Measurements from ENCODE around the gene TOLLIP.

TOLLIP gene

DNA sequence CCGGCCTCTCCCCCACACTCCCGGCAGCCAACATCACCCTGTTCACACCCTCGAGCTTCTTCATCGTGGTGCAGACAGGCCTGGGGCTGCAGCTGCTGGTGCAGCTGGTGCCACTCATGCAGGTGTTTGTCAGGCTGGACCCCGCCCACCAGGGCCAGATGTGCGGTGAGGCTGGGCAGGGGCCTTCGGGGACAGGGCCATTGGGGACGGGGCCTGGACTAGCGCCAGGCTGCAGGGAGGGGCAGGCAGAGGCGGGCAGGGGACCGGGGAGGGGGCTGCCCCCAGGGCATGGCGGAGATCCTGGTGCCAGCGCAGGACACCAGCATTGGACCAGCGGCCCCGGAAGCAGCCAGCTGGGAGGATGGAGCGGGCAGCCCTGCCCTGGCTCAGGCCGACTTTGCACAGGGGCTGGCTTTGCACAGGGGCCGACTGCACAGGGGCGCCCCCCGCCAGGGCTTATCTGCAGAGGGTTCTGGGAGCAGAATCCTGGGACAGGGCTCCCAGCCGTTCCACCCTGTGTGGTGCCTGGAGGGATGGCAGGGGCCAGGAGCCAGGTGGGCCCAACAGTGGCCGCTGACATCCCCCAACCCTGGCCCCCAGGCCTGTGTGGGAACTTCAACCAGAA lies 77.9 kb downstream of the TOLLIP start:
- DNase-seq (ENCODE audit: low spot score), result no peak

DNA sequence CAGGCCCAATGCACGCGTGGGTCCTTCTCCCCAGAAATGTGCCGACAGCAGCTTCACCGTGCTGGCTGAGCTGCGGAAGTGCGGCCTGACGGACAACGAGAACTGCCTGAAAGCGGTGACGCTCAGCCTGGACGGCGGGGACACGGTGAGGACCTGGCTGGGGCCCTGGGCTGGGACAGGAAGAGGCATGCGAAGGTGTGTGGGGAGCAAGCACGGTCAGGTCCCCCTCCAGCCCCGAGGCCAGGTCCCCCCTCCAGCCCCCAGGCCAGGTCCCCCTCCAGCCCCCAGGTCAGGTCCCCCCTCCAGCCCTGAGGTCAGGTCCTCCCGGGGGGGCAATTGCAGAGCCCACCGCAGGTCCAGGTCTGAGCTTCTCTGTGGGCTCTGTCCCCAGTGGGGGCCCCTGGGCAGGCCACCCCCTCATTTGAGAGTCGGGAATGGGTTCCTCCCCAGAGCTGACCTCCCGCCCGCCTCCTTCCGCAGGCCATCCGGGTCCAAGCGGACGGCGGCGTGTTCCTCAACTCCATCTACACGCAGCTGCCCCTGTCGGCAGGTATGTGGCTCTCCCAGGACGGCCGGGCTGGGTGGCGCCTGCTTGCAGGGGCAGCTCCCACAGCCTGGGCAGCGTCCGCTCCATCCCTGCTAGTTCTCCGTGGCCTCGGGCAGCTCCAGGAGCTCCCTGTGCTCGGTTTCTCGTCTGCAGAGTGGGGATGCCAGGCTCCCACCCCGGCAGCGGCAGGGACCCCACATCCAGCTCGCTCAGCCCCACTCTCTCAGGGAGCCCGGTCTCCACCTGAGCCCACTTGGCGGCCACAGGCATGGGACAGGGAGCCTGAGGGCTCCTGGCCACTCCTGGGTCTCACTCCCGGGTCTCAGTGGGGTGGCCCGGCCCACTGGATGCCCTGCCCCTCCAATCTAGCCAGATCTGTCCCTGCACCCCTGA lies 78.7 kb downstream of the TOLLIP start:
- no peak for DNase-seq (ENCODE audit: low spot score)

DNA sequence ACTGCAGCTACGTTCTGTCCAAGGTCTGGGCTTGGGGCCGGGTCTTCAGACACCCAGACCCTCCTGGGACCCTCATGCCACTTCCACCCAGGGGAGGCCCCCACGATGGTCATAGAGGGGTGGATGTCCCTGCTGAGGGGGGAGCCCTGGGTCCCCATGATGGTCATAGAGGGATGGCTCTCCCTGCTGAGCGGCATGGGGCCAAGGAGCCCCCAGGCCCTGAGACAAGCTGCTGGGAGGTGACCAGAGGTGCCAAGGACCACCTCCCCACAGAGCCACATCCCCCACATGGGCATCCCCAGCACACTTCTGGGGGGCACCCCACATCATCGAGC lies 79.3 kb downstream of the TOLLIP start:
- no peak for DNase-seq (ENCODE audit: low spot score)

DNA sequence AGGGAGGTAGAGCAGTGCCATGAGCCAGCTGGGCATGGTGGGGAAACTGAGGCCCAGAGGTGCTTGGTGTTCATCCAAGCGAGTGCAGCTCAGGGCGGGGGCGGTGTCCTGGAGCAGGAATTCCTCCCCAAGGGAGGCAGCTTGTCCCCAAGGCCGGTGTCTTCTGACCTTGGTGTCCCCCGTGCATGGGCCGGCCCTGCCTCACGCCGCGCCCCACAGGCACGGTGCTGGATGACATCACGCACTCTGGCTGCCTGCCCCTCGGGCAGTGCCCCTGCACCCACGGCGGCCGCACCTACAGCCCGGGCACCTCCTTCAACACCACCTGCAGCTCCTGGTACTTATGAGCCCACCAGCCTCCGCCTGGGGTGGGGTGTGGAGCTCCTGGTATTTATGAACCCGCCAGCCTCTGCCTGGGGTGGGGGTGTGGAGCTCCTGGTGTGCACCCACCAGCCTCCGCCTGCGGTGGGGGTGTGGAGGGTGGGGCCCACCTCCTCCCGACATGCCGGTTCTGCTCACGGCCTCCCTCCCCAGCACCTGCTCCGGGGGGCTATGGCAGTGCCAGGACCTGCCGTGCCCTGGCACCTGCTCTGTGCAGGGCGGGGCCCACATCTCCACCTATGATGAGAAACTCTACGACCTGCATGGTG lies 79.8 kb downstream of the TOLLIP start:
- DNase-seq (ENCODE audit: low spot score), result no peak

- no peak for DNase-seq (ENCODE audit: low spot score)
These were observed 80.4 kb downstream of the TOLLIP start for GRCh38 chr11:1228921-1229451.

DNA sequence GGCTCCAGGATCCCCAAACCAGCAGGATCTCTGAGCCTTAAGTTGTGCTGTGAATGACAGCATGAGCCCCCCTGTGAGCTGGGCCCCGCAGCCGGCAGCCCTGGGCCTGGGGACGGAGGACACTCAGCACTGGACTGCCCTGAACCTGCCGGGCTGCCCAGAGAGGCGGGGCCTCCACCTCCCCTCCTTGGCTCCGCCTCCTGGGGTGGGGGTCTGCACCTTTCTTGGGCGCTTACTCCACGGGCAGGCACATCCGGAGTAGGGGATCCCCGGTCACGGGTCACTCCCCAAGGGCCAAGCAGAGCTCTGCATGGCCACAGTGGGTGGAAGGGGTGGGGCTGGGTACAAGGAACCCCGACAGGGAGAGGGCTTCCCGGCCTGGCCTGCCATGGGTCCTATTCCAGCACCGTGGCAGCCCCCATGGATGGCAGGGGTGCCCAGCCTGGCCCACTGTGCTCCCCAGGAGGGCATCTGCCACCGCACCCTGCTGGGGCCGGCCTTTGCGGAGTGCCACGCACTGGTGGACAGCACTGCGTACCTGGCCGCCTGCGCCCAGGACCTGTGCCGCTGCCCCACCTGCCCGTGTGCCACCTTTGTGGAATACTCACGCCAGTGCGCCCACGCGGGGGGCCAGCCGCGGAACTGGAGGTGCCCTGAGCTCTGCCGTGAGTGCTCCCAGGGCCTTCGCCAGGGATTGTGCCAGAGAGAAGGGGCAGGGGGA lies 81.2 kb downstream of the TOLLIP start:
- no peak for DNase-seq (ENCODE audit: low spot score)

- no peak for DNase-seq (ENCODE audit: low spot score)
These were observed 81.8 kb downstream of the TOLLIP start for GRCh38 chr11:1227551-1228100.

- no peak for DNase-seq (ENCODE audit: low spot score)
These were observed 82.4 kb downstream of the TOLLIP start for GRCh38 chr11:1226986-1227550.

- no peak for DNase-seq (ENCODE audit: low spot score)
These were observed 83.0 kb downstream of the TOLLIP start for GRCh38 chr11:1226226-1226985.

DNA sequence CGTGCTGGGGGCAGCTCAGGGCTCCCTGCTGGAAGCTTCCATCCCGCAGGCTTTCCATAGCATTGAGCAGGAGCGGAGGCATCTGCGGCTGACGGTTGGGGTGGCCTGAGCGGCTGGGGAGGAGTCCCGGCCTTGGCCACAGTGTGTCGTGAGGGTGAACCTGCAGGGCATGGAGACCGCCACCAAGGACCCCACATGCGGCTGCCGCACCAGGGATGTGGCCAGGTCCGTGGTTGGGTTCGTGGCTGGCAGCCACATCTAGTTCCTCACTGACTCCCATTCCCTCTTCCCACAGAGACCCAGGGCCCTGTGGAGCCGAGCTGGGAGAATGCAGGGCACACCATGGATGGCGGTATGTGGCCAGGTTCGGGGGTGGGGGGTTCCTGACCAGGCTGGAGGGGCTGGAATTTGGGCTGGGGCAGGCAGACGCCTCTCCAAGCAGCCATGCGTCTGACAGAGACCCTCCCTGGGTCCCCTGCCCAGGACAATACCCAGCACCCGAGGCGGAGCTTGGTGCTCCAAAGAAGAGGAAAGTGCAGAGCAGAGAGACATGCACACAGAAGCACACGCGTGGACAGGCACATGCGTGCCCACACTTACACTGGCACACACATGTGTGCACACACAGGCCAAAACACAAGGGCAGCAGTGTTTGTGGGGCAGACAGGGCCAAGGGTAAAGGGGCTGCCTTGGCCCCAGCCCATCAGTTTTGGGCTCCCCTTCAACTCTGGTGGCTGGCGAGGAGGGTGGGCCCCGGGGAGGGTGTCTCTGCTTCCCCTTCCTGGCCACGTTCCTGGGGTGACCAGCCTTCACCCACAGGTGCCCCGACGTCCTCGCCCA lies 83.8 kb downstream of the TOLLIP start:
- no peak for DNase-seq (ENCODE audit: low spot score)

GRCh38 chr11:1224491-1225385 lies 84.7 kb downstream of the TOLLIP start:
- DNase-seq (ENCODE audit: low spot score), result no peak

Measured in RKO (cell line).